Right lobe of liver (tissue), 4 donors: Measurements from ENCODE around the gene GADL1.

Source experiments
- CTCF ChIP-seq, 4 donors: fragments of 200-600 bp in 3 of 4; fragments of 450-650 bp in 1 of 4; IDR thresholded peaks; one replicate each; pipeline versions ENCODE4 v1.5.1 to v1.8.0; 2016 to 2022; ENCODE audit warnings: antibody characterized with exemption in 4 of 4, mild to moderate bottlenecking in 2 of 4
- POLR2A ChIP-seq: fragments of 450-650 bp; IDR thresholded peaks from one replicate; pipeline ENCODE4 v1.6.1; 2017; ENCODE audit warnings: antibody characterized with exemption, mild to moderate bottlenecking
- donor health status: DM: no; HTN: no; CAD: no.
- donor health status: DM: no; HTN: no; CAD: no.
- donor health status: DM: no; HTN: yes; CAD: no.

- TF ChIP-seq POLR2A (no peak), CTCF (IDR thresholded peaks at IDR 0.05) (no peak)
Measured at GRCh38 chr3:30723211-30723610, 171.2 kb downstream of the GADL1 start.
